ENCODE measurements around the gene MBD5.

The MBD5 gene

GRCh38 chr2:148554459-148555247 is 533.8 kb downstream of the MBD5 start:
- FAIRE-seq, result no peak

- no peak for FAIRE-seq
These were observed 534.9 kb downstream of the MBD5 start for GRCh38 chr2:148555622-148556294.

- FAIRE-seq, result no peak
These were observed 537.0 kb downstream of the MBD5 start for GRCh38 chr2:148557844-148558436.

- no peak for FAIRE-seq
These were observed 539.6 kb downstream of the MBD5 start for GRCh38 chr2:148560496-148560895.

GRCh38 chr2:148561389-148561788 is 540.5 kb downstream of the MBD5 start:
- no peak for FAIRE-seq

- FAIRE-seq, result no peak
These were observed 544.5 kb downstream of the MBD5 start for GRCh38 chr2:148565272-148565894.
